ENCODE results near the gene FAM53B. TPM values are rescaled to one million over a fixed set of nuclear protein-coding genes. Genes with fewer than 3 reads are reported as not detected.
A peak's percentile ranks its signal among the peaks of the same experiment; 100 is the strongest.

The FAM53B gene
- total and polyA plus RNA-seq, 8 donors, result 12.8 to 34.6 (median 23.0) TPM

- Histone ChIP-seq H3K27me3 (no peaks in the 10 kb centered on the region), H3K36me3 (no peaks in the 10 kb centered on the region), H3K9me3 (no peaks in the 10 kb centered on the region), H3K4me3 (no peak overlapping the region), H3K4me1 (peaks cover 0 to under 1% of the 10 kb centered on the region in 2 donors), H3K27ac (no peak overlapping the region)
- TF ChIP-seq, protein P1, sequence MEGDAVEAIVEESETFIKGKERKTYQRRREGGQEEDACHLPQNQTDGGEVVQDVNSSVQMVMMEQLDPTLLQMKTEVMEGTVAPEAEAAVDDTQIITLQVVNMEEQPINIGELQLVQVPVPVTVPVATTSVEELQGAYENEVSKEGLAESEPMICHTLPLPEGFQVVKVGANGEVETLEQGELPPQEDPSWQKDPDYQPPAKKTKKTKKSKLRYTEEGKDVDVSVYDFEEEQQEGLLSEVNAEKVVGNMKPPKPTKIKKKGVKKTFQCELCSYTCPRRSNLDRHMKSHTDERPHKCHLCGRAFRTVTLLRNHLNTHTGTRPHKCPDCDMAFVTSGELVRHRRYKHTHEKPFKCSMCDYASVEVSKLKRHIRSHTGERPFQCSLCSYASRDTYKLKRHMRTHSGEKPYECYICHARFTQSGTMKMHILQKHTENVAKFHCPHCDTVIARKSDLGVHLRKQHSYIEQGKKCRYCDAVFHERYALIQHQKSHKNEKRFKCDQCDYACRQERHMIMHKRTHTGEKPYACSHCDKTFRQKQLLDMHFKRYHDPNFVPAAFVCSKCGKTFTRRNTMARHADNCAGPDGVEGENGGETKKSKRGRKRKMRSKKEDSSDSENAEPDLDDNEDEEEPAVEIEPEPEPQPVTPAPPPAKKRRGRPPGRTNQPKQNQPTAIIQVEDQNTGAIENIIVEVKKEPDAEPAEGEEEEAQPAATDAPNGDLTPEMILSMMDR (IDR thresholded peaks at IDR 0.05), result no peak
- DNase-seq (peak in 1 of 4 donors; percentile 59), ATAC-seq (no peak)
- intact Hi-C loops (cut with DNase I), result no loop called here
These were observed 142.6 kb downstream of the FAM53B start for GRCh38 chr10:124601431-124602120.

GRCh38 chr10:124601016-124601415, 143.2 kb downstream of the FAM53B start:
- DNase-seq (peak in 1 of 4 donors; percentile 48), ATAC-seq (no peak)
- no peaks in the 10 kb centered on the region for H3K4me1 ChIP-seq
- no peak overlapping the region for H3K4me3 ChIP-seq
- H3K9me3 ChIP-seq, result no peaks in the 10 kb centered on the region
- no peaks in the 10 kb centered on the region for H3K36me3 ChIP-seq
- TF ChIP-seq, protein P1 (IDR thresholded peaks at IDR 0.05), result no peak
- H3K27ac ChIP-seq, result no peak overlapping the region
- no peaks in the 10 kb centered on the region for H3K27me3 ChIP-seq
- intact Hi-C loops (cut with DNase I), result no loop called here

- Histone ChIP-seq H3K9me3 (no peaks in the 10 kb centered on the region), H3K27me3 (no peaks in the 10 kb centered on the region), H3K4me3 (no peak overlapping the region), H3K27ac (no peak overlapping the region), H3K4me1 (no peaks in the 10 kb centered on the region), H3K36me3 (no peaks in the 10 kb centered on the region)
- DNase-seq (peak in 1 of 4 donors; percentile 52), ATAC-seq (no peak)
- intact Hi-C loops (cut with DNase I), result no loop called here
- TF ChIP-seq, protein P1 (IDR thresholded peaks at IDR 0.05), result no peak
These were observed 143.9 kb downstream of the FAM53B start for GRCh38 chr10:124600051-124600880.

- TF ChIP-seq, protein P1 (IDR thresholded peaks at IDR 0.05), result no peak
- no peak for ATAC-seq
- intact Hi-C loops (cut with DNase I), result no loop called here
- H3K27ac ChIP-seq, result no peak overlapping the region
- peak in 1 of 4 donors; percentile 50 for DNase-seq
- no peak overlapping the region for H3K4me3 ChIP-seq
- no peaks in the 10 kb centered on the region for H3K4me1 ChIP-seq
- H3K36me3 ChIP-seq, result no peaks in the 10 kb centered on the region
- H3K9me3 ChIP-seq, result no peaks in the 10 kb centered on the region
- no peaks in the 10 kb centered on the region for H3K27me3 ChIP-seq
These were observed 144.6 kb downstream of the FAM53B start for GRCh38 chr10:124599588-124600050.
